SJSA1 (cell line): ENCODE measurements around the gene DACH1. TPM values are rescaled to one million over a fixed set of nuclear protein-coding genes. Genes with fewer than 3 reads are reported as not detected.

Experiments
- DNase-seq, 2 experiments: peaks; one replicate each; pipeline ENCODE4 v3.0.0-alpha.2; 2015 to 2020; ENCODE audit warnings: low spot score in 2 of 2, low read depth in 1 of 2
- H3K27ac ChIP-seq: fragments of 250-450 bp; sonication (Bioruptor Pico); 2 replicates; pipeline ENCODE4 v1.5.1; 2020; ENCODE audit warnings: mild to moderate bottlenecking, moderate library complexity
- H3K27me3 ChIP-seq: fragments of 250-450 bp; sonication (Bioruptor Pico); replicated peaks from 2 replicates; pipeline ENCODE4 v1.5.1; 2020; ENCODE audit warnings: mild to moderate bottlenecking, moderate library complexity
- H3K36me3 ChIP-seq: fragments of 250-450 bp; sonication (Bioruptor Pico); 2 replicates; pipeline ENCODE4 v1.5.1; 2020; ENCODE audit warnings: mild to moderate bottlenecking
- H3K4me1 ChIP-seq: fragments of 250-450 bp; sonication (Bioruptor Pico); replicated peaks from 2 replicates; pipeline ENCODE4 v1.6.1; 2021; ENCODE audit warnings: mild to moderate bottlenecking
- H3K4me3 ChIP-seq: fragments of 250-450 bp; sonication (Bioruptor Pico); 2 replicates; pipeline ENCODE4 v1.5.1; 2020; ENCODE audit warnings: mild to moderate bottlenecking
- H3K9me3 ChIP-seq: fragments of 250-450 bp; sonication (Bioruptor Pico); replicated peaks from 2 replicates; pipeline ENCODE4 v1.5.1; 2020; ENCODE audit warnings: mild to moderate bottlenecking
- total RNA-seq: library from RNA; depleted of rRNA; stranded (reverse); fragments of >200 nt; shearing (Covaris generic); gene quantifications from 2 replicates; pipeline ENCODE4 v1.2.3, GENCODE V29; 2014

Gene DACH1
- total RNA-seq, 1 experiment from 2014 or later: not detected

DNA sequence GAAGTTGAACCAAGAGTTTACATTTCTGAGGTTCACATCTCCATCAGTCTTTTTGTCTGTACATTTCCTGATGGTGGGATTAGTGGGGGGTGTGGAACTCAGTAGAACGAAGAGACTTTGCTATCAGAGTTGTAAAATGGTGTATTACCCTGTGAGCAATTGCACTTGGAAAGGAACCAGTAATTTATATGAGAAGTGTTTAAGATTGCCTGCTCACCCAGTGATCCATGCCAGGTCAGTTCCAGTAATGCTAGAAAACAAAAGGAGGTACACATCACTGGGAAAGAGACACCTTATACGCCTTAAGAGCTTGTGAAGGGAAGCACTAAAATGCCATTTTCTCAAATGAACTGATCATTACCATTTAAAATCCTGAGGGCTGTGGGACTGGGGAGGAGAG is 7.5 kb upstream of the DACH1 start:
- Histone ChIP-seq H3K4me1 (no peaks in the 10 kb centered on the region), H3K27ac (no peak overlapping the region), H3K36me3 (no peaks in the 10 kb centered on the region), H3K9me3 (no peaks in the 10 kb centered on the region), H3K4me3 (no peak overlapping the region), H3K27me3 (0 out of 2 replicates have a peak, but pooled peaks cover 3% of the 10 kb centered on the region)
- no peak for DNase-seq

DNA sequence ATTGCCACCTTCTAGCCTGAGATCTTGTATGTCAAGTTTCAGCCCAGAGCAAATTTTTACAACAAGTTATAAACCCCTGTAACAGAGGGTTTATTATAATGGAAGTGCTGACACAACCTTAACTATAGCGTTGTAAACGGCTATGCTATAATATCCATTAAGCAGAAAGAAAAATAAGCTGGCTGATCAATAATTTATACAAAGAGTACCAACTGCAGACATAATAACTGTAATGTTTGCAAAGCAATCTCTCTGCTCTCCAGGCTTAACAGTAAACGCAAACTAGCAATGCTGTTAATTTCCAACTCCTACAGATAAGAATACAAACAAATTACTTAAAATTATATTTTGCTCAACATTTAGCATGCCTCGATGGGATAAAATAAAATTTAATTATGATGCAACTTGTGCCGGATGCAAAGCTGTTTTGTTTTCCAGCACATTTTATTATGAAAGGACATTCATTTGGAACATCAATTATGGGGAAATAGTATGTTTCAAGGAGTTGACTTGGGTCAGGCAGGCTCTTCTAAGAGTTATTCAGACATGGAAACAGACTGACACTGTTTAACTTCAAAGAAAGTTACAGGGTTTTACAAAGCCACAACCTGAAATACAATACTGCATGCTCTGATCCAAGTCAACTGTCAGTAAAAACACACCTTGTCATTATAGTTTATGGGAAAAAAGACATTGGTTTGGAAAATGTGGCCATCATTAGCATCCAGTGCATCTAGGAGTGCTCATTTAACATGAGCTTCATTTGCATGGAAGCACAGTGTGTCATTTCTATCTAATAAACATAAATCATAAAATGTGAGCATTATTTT is 6.6 kb upstream of the DACH1 start:
- Histone ChIP-seq H3K27ac (no peak overlapping the region), H3K4me3 (no peak overlapping the region), H3K36me3 (no peaks in the 10 kb centered on the region), H3K9me3 (no peaks in the 10 kb centered on the region), H3K27me3 (peaks cover 3% of the 10 kb centered on the region; the same call in 1 of the 2 replicates), H3K4me1 (no peaks in the 10 kb centered on the region)
- DNase-seq: no peak

DNA sequence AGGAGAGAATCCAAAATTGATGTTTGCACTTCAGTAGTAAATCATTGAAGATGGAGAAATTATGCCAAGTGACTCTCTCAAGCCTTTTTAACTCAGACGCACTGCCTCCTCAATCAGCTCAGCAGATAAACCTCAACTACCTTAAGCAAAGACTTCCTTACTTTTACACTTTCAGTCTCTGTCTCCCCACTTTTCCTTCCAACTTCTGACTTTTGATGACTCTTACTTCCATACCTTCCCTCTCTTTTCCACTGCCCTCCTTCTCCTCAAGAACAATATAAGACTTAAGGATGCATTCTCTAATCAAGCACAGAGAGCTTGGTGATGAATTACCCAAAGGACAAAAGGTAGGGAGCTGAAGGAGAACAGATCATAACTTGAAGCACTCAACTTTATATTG is 4.8 kb upstream of the DACH1 start:
- DNase-seq: no peak
- Histone ChIP-seq H3K4me1 (no peaks in the 10 kb centered on the region), H3K27ac (no peak overlapping the region), H3K9me3 (no peaks in the 10 kb centered on the region), H3K36me3 (no peaks in the 10 kb centered on the region), H3K4me3 (no peak overlapping the region), H3K27me3 (peaks cover 6% of the 10 kb centered on the region; the same call in 1 of the 2 replicates)

DNA sequence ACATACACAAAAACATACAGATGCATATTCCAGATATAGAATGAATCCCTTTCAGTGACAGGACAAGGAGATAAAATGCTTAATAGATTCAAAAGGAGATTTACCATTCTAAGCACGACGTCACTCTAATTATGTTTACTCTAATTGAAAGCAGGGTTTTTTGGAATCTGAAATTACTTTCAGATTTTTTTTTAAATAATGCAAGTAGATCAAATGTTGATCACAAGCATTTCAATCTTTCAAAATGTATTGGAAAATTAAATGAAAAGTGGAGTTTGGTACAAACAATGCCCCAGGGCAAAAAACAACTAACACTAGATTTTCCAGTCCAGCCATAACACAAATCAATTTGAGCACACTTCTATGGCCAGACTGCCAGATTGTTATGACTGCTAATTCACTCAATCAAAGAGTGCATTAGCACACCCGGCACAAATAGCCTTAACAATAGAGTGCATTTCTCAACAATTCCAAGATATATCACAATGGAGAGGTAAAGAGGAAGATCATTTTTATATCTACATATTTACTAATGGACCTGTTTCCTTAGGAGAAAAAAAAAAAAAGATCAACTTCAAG is 4.3 kb upstream of the DACH1 start:
- Histone ChIP-seq H3K27ac (no peak overlapping the region), H3K27me3 (peaks cover 9% of the 10 kb centered on the region; the same call in 1 of the 2 replicates), H3K4me3 (no peak overlapping the region), H3K9me3 (no peaks in the 10 kb centered on the region), H3K4me1 (peaks cover 5% of the 10 kb centered on the region; the same call in 1 of the 2 replicates), H3K36me3 (no peaks in the 10 kb centered on the region)
- no peak for DNase-seq

DNA sequence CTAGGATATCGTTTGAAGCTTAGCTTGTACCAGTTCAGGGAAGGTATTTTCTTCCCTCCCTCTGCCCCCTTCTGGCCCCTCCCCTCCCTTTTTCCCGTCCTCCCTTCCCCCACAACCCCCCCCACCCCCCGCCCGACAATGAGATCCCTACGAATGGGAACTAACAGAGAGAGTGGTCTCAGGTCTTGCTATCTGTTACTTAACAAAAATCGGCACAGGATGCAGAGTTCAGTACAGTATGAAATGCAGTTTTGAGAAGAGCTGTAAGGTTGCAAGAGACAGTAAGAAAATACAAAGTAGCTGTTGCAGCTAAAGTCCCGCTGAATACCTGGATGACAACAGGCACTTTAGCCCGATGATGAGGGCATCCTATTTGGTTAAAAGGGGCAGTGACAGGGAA is 3.1 kb upstream of the DACH1 start:
- H3K36me3 ChIP-seq: no peaks in the 10 kb centered on the region
- H3K4me1 ChIP-seq: peaks cover 15% of the 10 kb centered on the region
- H3K4me3 ChIP-seq: no peak overlapping the region
- H3K9me3 ChIP-seq: no peaks in the 10 kb centered on the region
- peaks cover 20% of the 10 kb centered on the region for H3K27me3 ChIP-seq
- DNase-seq: no peak
- no peak overlapping the region for H3K27ac ChIP-seq

DNA sequence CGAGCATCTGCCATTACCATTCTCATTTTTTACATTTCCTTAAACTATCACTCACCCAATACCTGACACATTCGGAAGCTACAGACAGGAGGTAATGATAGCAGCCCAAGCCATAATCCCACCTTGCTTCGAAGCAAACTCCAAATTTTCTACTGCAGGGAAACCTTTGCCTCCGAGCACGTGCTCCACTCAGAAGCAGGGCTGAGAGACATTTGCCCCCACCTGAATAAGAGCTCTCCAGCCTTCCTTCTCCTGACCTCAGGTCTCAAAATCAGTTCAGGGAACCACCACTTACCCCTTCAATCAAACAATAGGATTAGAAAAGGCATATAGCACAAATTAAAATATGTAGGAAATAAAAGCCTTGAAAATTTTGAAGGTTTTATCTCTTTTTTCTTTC is 2.3 kb upstream of the DACH1 start:
- Histone ChIP-seq H3K27ac (no peak overlapping the region), H3K27me3 (peaks cover 24% of the 10 kb centered on the region), H3K4me3 (no peak overlapping the region), H3K4me1 (peaks cover 15% of the 10 kb centered on the region), H3K9me3 (no peaks in the 10 kb centered on the region), H3K36me3 (no peaks in the 10 kb centered on the region)
- no peak for DNase-seq

DNA sequence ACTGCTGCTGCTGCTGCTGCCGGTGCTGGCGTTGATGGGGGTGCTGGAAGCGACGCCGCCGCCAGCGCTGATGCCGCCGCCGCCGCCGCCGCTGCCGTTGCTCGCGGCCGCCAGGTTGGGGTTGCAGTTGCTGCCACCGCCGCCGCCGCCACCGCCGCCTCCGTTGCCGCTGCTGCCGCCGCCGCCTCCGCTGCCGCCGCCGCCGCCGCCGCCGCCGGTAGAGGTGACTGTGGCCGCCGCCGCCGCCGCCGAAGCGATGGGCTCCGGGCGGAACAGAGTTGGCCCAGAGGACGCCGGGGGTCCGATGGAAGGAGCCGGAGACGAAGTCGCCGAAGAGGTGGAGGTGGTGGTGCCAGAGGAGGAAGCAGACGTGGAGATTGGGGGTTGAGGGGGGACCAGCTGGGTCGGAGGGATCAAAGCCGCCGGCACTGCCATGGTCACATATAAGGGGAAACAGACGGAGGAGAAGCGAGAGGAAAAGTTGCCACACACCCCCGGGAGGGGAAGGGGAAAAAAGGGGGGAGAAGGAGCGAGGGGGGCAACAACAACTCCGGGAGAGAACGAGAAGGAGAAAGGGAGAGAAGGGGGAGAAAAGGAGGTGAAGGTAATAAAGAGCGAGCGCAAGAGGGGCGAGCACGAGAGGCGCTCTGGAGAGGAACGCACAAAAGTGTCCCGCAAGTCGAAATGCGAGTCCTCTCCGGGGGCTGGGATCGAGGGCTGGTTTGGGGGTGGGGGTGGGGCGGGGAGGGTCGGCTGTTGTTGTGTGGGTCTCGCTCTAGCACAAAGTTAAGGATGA is 471 bp downstream of the DACH1 start:
- Histone ChIP-seq H3K27me3 (peaks cover 24% of the 10 kb centered on the region), H3K4me3 (peak overlapping the region; percentile 28), H3K9me3 (no peaks in the 10 kb centered on the region), H3K36me3 (no peaks in the 10 kb centered on the region), H3K27ac (no peak overlapping the region), H3K4me1 (peaks cover 15% of the 10 kb centered on the region)
- no peak for DNase-seq

DNA sequence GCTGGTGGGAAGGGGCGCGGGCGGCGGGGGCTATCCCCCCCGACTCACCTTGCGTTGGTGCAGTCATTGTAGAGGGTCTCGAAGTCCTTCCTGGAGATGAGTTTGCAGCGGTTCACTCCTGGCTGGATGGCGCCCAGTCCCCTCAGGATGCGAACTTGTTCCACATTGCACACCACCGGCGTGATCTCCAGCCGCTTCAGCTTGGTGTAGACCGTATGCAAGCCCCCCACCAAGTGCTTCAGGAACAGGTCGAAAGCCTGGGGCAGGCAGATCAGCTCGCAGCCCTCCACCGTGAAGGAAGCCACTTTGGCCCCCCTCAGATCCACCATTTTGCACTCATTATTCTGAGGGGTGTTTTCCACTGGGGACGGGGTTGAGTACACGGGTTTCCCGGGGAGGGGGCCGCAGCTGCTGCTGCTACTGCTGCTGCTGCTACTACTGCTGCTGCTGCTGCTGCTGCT is 1.1 kb downstream of the DACH1 start:
- H3K27ac ChIP-seq: no peak overlapping the region
- H3K4me3 ChIP-seq: peak overlapping the region; percentile 26
- no peaks in the 10 kb centered on the region for H3K36me3 ChIP-seq
- H3K4me1 ChIP-seq: peaks cover 15% of the 10 kb centered on the region
- peaks cover 24% of the 10 kb centered on the region for H3K27me3 ChIP-seq
- H3K9me3 ChIP-seq: no peaks in the 10 kb centered on the region
- no peak for DNase-seq

DNA sequence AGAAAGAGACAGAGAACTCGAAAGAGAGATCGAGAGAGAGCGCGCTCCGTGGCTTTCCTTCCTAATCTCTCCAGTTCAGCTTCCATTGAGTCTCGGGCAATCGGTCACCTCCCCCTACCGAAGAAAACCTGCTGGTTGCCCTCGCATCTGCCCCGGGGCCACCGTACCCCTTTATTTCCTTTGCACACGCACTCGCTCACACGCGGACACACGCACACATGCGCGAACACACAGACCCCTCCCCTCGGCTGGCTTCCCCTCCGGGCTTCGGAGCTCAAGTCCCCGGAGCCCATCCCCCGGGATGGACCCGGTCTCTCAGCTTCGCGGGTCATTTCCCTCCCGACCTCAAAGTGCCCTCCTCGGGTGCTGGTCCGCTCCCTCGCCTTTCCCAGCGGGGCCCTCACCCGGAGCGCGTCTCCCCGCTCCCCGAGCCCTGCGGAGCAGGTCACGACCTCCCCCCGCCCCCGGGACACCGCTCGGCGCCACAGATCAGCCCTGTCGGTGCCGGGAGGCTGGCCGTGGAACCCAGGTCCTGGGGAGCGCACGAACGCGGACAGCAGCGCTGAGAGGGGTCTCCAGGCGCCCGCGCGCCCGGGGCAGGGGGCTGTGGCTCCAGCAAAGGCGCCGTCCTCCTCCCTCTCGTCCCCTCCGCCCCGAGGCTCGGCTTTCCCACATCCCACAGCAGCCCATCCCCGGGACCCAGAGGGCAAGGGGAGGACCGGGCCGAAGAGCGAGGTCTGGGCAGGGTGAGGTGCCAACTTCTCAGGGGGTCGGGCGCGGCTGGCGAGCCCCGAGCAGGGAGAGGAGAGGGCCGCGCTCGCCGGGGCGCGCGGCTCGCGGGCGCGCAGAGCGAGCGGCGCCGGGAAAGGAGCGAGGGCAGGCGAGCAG is 1.8 kb downstream of the DACH1 start:
- DNase-seq: peak in 1 of 2 experiments; percentile 35
- no peaks in the 10 kb centered on the region for H3K9me3 ChIP-seq
- no peak overlapping the region for H3K4me3 ChIP-seq
- H3K4me1 ChIP-seq: peaks cover 15% of the 10 kb centered on the region
- no peaks in the 10 kb centered on the region for H3K36me3 ChIP-seq
- H3K27me3 ChIP-seq: peaks cover 24% of the 10 kb centered on the region
- no peak overlapping the region for H3K27ac ChIP-seq

DNA sequence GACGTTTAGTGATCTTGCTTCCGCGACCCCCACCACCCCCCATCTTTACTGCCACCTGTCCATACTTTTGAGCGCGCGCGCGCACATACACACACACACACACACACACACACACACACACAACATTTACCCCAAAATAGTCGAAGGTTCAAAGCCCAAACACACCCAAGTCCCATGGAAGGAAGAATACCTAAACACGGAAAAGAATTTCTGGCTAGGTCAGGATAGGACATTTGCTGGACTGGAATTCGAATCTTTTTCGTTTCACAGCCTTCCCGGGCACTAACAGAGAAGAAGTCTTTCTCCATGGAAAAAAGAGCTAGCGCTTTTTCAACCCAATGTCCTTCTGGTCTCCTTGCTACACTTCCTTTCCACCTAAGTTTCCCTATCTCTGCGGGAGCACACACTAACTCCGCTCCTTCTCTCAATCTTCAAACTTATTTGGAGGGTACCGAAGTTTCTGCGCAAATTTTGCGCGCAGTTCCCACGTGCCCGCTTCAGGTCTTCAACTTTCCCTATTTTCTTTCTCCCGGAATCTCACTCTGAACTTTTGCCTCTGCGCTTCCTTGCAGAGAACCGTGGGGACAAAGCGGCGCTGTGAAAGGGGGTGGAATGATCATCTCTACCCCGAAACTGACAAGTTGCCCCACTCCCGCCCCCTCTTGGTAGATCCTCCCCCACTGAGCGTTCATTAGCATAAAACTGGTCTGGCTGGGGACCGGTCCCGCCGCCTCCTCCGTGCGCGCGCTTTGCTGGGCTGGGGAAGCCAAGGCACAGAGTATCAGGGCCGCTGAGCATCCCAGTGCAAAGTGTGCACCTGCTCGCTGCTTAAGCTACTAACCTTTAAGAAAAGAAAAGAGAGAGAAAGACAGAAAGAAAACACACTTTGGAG is 2.7 kb downstream of the DACH1 start:
- no peak overlapping the region for H3K4me3 ChIP-seq
- DNase-seq: no peak

DNA sequence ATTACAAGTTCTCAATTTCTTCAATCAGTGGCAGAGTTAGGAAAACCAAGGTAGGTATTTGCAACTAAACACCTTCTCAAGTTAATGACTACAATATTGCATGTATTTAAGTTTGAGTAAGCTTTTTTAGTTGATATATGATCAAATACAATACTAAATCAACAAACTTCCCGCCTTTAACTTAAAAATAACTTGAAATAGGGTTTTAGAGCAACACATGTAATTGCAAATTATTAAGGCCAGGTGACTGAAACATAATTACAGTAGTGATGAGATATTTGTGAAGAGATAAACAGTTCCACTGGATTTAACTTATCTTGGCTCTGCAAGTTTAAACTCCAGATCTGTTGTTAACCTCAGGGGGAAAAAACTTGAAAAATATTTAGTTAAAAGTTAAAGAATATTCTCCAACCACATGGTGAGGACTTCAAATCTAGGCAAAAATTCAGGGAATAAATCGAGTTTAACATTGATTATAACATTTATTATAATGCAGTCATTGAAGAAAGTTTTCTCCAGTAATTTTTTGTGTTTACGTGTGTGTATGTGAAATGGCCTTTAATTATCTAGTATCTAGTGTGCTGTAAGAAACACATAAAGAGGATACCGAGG is 3.6 kb downstream of the DACH1 start:
- Histone ChIP-seq H3K27me3 (peaks cover 21% of the 10 kb centered on the region), H3K36me3 (no peaks in the 10 kb centered on the region), H3K27ac (no peak overlapping the region), H3K4me1 (peaks cover 15% of the 10 kb centered on the region), H3K9me3 (no peaks in the 10 kb centered on the region), H3K4me3 (no peak overlapping the region)
- no peak for DNase-seq

More for the DNA sequence above, 2.7 kb downstream of the DACH1 start:
- peaks cover 21% of the 10 kb centered on the region for H3K27me3 ChIP-seq
- no peaks in the 10 kb centered on the region for H3K36me3 ChIP-seq
- H3K27ac ChIP-seq: no peak overlapping the region
- peaks cover 15% of the 10 kb centered on the region for H3K4me1 ChIP-seq
- H3K9me3 ChIP-seq: no peaks in the 10 kb centered on the region

DNA sequence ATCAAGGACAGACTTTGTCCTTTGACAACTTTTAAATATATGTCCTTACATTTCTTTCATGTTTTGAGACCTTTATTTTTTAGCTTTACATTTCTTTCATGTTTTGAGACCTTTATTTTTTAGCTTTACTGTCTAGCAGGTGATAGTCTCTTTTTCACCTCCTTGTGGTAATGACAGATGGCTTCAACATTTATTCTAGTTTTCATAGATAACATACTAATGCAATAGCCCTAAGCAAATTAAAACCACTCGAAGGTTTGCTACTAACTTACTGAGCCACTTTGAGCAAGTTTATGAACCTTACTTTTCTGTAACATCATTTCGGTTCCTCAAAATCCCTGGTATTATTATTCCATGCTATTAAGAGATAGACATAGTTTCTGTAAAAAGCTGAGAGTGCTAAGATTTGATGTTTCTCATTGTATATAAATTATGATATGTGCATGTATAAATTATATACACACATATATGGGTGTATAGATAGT is 4.5 kb downstream of the DACH1 start:
- no peaks in the 10 kb centered on the region for H3K9me3 ChIP-seq
- H3K36me3 ChIP-seq: no peaks in the 10 kb centered on the region
- no peak overlapping the region for H3K4me3 ChIP-seq
- no peak overlapping the region for H3K27ac ChIP-seq
- no peak for DNase-seq
- peaks cover 18% of the 10 kb centered on the region for H3K27me3 ChIP-seq
- peaks cover 15% of the 10 kb centered on the region for H3K4me1 ChIP-seq
